Putamen (tissue), 1 donor: ENCODE measurements around the gene PGM1.
"Not testable (repeated sequence)": the region's sequence is repeated elsewhere in the genome, so short reads cannot be mapped to it uniquely, and the experiment has no call there.

Source experiments
- DNase-seq: peaks from one replicate; pipeline ENCODE4 v3.0.0-alpha.2; 2016; ENCODE audit warnings: low spot score

The PGM1 gene

DNA sequence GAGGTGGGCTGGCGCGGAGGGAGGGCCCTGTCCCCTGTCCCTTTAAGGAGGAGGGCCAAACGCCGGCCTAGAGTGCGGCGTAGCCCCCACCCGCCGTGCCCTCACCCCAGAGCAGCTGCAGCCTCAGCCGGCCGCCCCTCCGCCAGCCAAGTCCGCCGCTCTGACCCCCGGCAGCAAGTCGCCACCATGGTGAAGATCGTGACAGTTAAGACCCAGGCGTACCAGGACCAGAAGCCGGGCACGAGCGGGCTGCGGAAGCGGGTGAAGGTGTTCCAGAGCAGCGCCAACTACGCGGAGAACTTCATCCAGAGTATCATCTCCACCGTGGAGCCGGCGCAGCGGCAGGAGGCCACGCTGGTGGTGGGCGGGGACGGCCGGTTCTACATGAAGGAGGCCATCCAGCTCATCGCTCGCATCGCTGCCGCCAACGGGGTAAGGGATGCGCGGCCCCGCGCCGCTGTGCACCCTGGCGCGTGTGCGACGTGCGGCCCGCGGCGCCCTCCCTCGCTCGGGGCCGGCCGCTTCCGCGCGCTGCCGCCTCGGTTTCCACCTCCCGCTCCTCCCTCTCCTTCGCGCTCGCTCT is at the start of gene PGM1:
PGM1 (plus strand) TSS at position 109 of the 583 bp plus-strand sequence; CDS start at position 187, 78 bp downstream.
- peak; percentile 74 for DNase-seq

DNA sequence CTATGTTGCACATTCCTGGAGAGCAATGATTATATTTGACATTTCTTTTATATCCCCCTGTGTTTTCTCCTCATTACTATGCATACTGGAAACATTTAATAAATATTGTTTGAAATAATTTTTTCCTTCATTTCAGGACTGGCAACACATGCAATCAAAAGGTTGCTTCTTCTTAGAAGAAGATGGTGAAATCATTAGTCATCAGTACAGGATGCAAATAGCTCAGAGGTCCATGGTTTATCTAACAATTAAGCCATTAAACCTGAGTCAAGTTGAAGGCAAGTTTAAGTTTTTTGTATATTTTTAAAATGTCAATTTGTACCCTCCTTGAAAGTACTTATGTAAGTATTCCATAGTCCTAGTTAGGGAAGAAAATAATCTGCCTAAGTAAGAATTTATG is 47.4 kb upstream of the PGM1 start:
- no peak for DNase-seq

DNA sequence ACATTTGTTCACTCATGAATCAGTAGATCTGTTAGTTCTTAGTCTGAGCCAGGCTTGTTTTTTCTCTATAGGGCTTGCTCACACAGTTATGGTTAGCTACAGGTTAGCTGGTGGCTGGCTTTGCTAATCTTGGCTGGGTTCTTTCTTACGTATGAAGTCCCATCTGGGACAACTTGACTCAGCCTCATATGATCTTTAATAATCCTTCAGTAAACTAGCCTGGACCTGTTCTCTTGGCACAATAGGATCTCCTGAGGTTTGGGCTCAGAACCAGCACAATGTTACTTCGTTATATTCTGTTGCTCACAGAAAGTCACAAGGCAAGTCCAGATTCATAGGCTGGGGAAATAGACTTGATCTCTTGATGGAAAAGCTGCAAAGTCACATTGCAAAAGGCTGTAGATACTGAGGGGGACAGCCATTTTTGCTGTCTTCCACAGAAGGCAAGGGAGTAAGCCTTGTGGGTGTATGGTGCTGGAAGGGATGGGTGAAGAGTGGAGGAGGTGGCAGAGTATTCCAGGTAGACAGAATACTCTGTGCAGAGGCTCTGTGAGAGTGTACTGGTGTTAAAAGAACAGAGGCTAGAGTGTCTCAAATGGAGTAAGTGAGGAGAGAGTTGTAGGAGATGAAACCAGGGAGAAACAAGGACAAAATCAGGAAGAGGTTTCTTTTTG is 45.5 kb upstream of the PGM1 start:
- no peak for DNase-seq

DNA sequence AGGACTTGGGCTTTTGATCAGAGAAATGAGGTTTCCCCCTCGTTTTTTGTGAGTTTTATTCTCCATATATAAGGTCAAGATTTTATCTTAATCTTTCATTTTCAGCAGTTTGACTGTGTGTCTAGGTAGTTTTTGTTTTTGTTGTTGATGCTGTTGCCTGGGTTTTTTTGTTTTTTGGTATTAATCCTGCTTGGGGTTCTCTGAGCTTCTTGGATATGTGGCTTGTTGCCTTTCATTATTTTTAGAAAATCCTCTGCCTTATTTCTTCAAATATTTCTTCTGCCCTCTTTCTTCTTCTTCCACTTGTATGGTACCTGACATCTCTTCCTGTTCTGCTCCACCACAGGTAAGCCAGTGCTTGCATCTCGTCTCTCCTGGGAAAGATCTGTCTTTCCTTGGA is 44.9 kb upstream of the PGM1 start:
- no peak for DNase-seq

DNA sequence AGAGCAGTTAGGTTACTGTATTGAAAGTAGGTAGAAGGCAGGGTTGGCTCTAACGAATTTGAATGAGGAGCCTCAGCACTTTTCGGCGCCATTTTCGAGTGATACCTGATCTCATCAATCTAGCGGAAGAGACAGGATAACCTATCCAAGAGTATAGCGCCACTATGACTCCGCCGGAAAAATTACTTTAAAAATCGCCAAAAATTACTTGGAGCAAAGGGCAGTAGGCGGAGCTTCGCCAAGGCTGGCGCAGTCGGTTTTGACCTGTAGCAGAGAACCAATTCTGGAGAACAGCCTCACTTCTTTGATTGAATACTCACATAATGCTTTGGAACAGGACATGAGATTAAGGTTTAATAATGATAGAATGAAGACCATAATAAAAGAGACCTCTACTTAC is 44.3 kb upstream of the PGM1 start:
- no peak for DNase-seq

DNA sequence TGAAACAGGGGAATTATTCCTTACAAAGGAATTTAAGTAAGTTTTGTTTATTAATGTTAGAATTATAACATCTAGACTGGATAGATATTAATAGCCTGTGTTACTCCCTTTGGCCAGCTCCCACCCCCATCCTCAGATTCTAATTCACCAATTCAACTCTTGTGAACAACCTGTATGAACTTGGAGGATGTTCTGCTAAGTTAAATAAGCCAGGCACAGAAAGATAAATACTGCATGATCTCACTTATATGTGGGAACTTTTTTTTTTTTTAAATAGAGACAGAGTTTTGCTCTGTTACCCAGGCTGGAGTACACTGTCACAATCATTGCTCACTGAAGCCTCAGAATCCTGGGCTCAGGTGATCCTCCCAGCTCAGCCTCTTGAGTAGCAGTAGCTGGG is 37.7 kb upstream of the PGM1 start:
- no peak for DNase-seq

DNA sequence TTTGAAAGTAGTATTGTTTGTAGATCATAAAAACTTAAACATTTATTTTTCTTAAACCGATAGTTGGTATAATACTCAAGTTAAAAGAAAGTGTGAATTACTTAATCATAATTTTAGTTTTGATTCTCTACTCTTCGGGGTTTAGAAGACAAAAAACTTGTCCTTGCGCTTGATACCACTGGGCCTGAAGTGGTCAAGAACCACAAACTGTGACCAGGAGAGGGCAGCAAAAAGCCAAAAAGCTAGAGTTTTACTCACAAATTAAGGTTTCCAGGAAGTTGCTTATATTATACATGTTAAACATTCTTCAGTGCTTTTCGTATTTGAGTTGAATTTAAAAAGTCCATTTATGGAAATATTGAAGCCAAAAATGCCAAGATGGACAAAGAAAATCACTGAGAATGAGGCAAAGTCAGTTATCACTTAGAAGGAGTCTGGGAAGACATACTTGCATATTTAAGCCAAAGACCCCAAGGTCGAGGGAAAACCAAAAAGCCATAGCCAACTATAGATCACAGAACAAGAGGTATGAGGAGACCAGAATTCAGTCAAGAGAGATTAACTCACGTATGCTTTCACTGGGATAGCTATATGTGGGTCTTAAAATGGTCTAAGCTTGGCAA is 35.7 kb upstream of the PGM1 start:
- DNase-seq, result no peak

DNA sequence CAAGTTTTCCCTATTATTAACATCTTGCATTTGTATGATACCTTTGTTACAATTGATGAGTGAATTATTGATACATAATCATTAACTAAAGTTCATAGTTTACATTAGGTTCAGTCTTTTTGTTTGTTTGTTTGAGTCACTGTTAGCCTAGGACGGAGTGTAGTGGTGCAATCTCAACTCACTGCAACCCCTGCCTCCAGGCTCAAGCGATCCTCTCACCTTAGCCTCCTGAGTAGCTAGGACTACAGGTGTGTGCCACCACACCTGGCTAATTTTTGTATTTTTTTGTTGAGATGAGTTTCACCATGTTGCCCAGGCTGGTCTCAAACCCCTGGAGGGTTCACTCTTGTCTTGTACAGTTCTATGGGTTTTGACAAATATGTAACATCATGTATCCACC is 33.9 kb upstream of the PGM1 start:
- DNase-seq, result no peak

DNA sequence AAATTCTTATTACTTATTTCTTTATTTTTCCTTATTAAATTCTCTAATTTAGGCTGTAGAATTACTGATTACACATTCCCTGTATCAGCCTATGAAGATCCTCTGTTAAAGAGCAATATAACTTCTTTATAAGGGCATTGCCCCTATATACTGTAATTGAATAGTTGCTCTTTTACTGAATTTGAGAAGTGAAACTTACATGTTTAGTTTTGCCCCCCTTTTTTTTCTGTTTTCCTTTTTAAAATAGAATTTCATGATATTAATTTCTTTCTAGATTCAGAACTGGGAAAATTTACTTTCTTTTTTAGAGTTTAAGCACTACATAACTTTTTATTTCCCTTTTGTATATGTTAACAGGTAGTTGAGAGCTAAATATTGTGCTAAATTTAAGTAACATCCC is 29.5 kb upstream of the PGM1 start:
- DNase-seq, result no peak

DNA sequence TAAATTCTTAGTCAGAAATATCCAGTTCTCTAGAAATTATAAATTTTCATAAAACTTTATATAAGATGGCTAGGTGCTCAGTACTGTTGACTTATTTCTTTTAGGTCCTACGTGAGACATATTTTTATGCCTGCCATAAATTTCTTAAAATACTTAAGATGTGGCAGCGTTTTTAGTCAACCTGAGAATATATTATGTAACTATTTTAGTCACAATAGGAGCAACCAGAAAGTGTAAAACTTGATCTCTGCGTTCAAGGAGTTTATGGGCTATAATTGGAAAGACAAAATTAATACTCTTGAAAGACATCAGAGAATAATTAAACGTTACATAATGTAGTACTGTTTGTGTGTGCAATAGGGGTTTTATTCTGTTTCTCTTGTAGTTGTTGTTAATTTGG is 24.1 kb upstream of the PGM1 start:
- no peak for DNase-seq

DNA sequence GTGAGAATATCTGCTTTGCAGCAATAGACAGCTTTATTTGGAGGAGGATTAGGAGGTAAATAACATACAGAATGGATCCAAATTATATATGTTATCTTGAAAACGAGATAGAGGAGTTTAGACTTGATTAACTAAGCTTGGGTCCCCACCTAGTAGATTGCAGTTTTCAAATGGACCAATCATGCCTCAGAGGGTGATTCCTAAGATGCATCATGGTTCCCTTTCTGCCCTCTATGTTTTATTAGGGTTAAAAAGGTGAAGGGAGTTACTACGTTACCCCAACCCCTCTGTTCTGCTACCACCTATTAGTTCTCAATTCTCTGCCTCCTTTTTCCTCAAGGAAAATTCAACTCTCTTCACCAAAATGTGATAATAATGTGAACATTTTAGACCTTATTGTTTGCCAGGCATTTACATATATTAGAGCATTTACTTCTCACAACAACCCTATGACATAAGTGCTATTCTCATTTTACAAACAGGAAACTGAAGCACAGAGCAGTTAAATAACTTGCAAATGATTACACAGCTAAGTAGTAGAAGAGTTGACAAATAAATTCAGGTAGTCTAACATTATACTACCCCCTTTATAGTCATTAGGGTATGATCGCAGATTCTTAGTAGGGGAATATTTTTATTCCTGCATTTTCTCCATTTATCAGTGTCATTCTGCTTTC is 23.4 kb upstream of the PGM1 start:
- no peak for DNase-seq

DNA sequence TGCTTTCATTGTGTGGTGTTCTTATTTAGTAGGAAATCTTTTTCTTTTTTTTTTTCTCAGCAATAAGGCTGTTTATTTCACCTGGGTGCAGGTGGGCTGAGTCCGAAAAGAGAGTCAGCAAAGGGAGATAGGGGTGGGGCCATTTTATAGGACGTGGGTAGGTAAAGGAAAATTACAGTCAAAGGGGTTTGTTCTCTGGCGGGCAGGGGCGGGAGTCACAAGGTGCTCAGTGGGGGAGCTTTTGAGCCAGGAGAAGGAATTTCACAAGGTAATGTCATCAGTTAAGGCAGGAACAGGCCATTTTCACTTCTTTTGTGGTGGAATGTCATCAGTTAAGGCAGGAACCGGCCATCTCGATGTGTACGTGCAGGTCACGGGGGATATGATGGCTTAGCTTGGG is 20.5 kb upstream of the PGM1 start:
- DNase-seq, result not testable (repeated sequence)

DNA sequence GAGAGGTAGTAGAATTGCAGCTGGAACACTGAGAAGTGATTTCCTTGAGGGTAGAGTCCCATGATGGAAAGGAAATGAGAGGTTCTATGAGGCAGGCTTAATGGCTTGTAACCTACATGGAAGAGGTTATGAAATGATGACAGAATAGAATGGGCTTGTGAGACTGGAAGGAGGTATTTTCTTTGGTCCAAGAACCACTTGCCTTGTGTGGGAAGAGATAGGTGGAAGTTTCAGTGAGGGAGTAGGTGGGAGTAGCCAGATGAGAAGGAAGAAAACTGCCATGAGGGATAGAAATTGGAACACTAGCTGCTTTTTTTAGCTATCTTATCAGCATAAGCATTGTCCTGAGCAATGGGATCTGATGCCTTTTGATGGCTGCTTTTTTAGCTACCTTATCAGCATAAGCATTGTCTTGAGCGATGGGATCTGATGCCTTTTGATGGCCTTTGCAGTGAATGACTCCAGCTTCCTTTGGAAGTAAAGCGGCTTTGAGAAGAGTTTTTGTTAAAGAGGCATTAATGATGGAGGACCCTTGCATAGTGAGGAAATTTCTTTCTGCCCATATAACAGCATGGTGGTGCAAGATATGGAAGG is 18.9 kb upstream of the PGM1 start:
- not testable (repeated sequence) for DNase-seq

DNA sequence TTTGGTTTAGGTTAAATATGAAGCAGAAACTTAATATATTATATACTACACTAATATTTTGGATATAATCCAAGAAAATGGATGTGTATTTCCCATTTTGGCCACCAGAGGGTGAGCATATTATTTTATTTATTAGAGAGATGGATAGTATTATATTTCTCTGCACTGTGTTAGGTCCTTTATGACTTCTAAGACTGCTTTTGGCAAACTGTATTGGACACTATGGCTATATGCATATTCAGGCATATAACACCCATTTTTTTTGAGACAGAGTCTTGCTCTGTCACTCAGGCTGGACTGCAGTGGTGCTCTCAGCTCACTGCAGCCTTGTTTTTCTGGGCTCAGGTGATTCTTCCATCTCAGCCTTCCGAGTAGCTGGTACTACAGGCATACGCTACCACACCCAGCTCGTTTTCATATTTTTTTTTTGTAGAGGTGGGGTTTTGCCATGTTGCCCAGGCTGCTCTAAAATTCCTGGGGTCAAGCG is 17.8 kb upstream of the PGM1 start:
- no peak for DNase-seq

DNA sequence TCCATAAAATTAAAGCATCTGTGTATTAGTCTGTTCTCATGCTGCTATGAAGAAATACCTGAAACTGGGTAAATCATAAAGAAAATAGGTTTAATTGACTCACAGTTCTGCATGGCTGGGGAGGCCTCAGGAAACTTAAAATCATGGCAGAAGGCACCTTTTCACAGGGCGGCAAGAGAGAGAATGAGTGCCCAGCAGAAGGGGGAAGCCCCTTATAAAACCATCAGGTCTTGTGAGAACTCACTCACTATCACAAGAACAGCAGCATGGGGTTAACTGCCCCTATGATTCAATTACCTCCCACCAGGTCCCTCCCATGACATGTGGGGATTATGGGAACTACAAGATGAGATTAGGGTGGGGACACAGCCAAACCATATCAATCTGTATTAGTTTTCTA is 6.9 kb upstream of the PGM1 start:
- not testable (repeated sequence) for DNase-seq

DNA sequence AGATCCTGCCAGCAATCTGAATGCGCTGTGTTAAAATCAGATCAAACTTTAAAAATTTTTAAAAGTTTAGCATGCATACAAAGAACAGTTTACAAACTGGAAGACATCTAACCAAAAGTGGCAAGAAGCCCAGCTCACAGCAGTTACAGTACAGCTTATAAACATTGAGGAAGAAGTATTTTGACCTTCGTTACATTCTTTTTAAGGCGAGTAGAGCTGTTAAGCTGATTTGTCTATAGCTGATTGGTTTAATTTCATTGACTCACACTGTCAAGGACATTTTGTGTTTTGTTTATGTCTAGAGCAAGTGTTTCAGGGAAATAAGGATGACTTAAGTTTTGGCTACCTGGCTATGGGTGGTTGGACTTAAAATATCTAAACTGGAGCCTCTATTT is 3.0 kb upstream of the PGM1 start:
- DNase-seq, result no peak

DNA sequence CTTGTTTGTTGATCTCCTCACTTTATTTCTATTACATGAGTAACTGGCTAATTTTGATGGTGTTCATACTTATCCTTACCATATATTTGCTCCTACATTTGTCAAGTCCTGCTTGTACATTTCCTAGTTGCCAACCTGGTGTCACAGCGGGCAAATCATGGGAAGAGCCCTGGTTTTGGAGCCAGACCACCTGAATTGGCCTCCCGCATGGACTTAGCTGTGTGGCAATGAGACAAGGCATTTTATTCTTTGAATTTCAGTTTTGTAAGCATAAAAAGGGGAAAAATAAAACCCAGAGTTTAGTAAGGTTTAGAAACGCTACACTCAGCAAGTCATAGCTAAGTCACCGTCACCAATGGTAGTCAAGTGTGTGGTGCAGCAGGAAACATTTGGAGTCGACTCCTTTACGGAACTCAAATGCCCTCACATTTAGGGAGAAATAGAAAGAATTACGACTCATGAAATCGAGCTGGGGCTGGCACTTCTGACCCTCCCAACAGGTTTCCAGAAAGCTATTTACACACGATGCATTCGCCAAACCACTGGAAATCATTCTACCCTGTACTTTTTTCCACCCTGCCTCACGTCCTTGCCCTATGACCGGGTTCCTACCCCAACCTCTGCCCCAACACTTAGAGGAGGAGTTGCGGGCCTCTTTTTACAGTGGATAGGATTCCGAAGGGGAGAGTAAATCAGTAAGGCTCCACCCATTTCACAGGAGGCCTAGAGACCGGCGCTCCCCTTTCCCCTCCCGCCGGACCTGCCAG is 492 bp upstream of the PGM1 start:
- peak; percentile 11 for DNase-seq

DNA sequence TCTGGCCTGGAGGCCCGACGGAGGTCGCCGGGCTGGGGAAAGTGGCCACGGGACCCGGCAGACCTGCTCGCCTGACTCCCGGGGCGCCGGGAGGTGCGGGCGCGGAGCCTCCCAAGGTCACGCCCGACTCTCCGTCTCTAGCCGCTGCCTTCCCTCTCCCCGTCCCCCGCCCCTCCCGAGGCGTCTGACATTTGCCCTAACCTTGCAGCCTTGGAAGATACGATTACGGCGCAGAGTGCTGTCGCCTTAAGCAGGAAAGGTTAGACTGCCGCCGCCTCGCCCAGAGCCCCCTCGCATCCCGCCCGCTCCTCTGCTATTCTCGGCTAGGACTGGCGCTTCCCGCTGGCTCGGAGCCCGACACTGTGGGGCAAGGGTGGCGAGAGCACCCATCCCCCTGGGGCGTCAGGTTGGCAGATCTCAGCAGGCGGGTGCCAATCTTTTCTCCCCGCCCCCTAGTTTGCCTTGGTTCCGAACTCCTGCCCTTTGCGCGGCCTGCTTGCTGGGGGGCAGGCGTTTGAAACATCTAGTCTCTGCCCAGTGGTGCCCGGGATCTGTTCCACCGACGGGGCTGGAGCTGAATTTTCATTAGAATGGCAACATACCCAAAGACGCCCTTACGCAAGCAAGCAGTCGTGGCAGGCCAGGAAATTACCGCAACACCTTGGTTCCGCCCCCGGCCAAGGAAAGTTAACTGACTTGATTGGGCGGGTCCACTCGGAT is 835 bp downstream of the PGM1 start:
- peak; percentile 65 for DNase-seq

DNA sequence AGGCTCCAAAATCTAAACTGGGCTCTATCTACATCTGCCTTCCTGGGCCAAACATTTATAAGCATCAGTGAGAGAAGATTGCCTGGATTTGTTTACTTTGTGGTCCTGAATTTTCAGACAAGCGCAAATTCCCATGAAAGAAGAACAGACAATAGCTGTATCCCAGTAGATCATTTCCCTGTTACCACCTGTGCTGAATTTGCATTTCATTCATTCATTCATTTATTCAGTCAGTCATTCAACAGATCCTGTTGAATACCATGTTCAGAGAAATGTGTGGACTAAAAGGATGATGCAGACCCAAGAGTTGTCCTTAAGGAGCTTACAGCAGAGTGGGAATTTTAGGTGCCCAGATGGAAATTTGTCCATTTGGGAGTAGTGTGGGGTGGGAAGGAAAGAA is 2.2 kb downstream of the PGM1 start:
- DNase-seq, result no peak

DNA sequence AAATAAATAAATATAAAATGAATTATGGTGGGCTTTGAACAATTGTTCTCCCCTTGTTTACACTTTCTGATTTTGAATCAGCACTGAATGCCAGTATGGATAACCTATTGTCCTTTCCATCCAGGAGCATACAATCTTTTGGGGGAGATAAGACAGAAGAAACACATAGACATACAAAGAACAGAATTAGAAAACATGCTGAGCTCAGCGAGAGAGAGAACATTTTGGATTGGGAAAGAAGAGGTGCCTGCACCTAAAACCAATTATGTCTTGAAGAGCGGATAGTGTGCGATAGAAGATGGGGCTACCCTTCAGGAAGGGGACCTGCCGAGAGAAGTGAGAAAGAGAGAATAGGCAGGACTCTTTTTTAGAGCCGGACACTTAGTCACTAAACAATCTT is 6.6 kb downstream of the PGM1 start:
- DNase-seq, result no peak

DNA sequence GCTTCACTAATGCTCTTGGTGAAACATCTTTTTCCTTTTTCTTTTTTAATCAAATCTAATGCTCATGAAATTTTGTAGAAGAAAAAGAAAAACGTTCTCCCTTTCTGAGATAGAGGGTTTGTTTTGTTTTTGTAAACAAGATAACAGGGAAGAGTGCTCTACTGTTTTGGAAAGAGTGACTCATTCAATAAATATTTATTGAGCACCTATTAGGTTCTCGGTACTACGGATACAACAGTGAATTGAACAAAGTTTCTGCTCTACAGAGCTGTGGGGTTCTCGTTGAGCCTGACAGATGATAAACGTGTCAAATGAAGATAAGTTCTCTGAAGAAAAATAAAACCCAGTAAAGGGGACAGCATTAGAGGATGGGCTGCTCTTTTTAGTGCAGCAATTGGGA is 7.0 kb downstream of the PGM1 start:
- no peak for DNase-seq
